GM18511 (cell line): ENCODE measurements around the gene CDK5RAP1.
"Not testable (repeated sequence)": the region's sequence is repeated elsewhere in the genome, so short reads cannot be mapped to it uniquely, and the experiment has no call there.

ENCODE experiments used
- ATAC-seq: cut with Tn5 transposase; IDR thresholded peaks from one replicate; pipeline ENCODE4 v1.9.1; 2021; ENCODE audit warnings: mild to moderate bottlenecking, moderate library complexity; ENCODE audit not compliant: unreplicated experiment

CDK5RAP1 gene, protein sequence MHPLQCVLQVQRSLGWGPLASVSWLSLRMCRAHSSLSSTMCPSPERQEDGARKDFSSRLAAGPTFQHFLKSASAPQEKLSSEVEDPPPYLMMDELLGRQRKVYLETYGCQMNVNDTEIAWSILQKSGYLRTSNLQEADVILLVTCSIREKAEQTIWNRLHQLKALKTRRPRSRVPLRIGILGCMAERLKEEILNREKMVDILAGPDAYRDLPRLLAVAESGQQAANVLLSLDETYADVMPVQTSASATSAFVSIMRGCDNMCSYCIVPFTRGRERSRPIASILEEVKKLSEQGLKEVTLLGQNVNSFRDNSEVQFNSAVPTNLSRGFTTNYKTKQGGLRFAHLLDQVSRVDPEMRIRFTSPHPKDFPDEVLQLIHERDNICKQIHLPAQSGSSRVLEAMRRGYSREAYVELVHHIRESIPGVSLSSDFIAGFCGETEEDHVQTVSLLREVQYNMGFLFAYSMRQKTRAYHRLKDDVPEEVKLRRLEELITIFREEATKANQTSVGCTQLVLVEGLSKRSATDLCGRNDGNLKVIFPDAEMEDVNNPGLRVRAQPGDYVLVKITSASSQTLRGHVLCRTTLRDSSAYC

DNA sequence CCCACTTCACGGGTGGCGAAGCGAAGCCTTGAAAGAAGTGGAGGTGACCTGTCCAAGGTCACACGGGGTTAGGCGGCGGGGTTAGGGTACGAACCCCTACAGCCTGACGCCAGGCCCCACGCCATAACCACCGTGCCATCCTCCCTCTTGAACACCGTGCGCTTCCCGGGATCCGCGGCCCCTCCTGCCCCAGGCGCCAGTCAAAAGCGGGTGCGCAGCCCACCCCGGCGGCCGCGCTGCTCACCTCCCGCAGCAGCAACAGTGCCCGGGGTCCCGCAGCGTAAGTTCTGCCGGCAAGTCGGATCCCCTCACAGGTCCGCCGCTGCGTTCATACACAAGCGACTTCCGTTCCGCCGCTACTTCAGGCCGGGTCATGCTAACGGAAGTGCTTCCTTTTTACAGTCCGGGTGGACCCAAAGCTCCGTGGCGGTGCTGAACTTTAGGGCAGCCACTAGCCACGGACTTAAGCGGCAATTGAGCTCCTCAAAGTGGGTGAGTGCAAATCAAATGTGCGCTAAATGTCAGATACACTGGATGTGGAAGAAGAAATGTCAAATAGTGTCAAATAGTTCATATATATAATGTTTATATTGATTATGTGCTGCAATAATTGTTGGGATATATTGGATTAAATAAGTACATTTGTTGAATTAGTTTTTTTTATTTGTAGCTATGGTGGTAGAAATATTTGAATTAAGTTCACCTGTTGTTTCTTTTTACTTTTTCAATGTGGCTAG lies at the start of gene CDK5RAP1:
Gene CDK5RAP1 (minus strand): TSS at position 336 of the 737 bp plus-strand sequence. CDS start 4,455 bp downstream, outside the sequence.
- ATAC-seq: peak; percentile 93

DNA sequence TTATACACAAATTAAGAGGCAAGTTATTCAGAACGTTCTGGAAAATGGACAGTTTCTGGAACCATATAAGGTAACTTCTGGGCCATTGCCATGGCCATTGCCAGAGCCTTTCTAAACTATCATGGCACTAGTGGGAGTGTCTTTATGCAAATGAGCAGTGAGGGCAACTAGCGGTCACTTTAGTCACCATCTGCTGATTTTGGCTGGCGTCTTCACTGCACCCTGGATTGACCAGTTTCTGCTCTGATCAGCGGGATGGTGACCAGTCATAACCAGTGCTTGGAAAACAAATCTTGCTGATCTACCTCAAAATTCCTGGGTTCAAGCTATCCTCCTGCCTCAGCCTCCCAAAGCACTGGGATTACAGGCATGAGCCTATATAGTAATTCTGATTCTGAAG lies 49.5 kb upstream of the CDK5RAP1 start:
- no peak for ATAC-seq

DNA sequence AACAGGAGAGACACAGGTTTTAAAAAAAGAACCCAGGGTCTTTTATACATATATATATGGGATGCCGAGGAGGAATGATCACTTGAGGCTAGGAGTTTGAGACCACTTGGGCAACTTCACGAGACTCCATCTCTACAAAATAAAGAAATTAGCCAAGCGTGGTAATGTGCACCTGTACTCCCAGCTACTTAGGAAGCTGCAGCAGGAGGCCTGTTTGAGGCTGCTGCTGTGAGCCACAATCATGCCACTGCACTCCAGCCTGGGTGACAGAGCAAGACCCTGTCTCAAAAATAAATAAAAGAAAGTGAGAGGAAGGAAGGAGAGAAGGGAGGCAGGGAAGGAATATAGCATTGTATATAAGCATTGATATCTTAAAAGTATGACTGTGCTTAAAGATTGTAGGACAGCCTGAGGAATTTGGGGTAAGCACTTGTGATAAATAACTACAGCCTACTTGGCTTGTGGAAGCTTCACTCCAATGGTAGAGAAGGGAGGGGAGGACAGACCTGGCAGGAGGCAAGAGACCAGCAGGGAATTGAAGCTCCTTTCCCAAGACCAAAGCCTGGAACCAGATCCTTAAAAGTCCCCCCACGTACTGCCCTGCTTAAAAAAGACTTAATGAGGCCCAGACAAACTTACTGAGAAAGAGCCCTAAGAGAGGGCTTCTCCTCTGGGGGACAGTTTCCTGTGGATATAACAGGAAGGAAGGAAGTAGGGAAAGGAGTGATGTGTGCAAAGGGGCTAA lies 44.7 kb upstream of the CDK5RAP1 start:
- ATAC-seq: no peak

DNA sequence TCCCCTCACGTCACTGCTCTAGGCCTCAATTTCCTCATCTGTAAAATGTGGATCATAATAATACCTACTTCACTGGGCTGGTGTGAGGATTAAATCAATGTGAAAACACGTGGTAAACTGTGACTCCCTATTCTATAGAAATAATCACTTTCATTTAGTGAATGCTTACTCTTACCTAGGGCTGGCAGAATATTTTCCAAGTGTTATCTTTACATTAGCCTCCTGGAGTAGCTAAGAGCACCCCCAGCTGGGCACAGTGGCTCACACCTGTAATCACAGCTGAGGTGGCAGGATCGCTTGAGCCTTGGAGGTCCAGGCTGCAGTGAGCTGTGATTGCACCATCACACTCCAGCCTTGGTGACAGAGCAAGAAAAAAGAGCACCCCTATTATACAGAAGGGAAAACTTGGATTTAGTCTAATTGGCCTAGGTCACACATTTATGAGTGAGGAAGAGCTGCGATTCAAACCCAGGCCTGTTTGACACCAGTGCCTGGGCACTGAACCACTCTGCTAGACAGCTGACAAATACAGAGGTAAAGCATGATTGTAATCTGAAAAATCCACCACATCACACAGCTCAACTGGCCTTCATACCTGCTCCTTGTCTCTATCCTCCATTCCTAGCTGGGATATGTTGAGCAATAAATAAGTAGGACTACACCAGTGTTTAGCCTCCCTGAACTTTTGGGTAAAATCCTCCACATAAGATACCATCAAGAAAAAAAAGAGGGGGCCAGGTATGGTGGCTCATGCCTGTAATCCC lies 43.7 kb upstream of the CDK5RAP1 start:
- no peak for ATAC-seq

DNA sequence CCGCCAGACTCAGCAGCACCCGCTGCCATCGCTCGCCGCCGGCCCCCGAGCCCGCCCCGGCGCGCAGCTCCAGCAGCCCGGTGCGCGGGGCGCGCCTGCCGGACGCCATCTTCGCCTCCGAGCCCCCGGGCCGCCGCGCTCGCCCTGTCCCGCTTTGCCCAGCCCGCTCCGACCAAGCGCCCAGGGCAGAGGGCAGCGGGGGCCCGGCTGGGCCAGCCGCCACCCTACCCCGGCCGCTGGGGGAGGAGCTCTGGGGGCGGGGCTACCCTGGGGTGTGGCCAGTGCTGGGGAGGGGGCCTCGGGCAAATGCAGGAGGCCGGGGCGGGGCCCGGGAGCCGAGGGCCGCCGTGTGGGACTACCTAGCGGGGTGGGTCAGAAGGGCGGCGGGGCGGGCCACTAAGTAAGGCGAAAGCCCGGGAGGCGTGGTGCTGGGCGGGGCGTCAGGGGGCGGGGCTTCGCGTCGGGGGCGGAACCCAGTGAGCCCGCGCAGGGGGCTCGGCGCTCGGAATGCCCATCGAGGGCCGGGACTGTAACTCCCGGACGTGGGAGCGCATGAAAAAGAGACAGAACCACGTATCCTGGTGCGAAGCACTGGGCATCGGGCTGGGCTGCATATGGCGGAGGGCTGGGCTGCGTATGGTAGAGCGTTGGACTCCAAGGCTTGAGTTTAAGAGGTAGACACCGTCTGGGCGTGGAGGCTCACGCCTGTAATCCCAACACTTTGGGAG lies 42.4 kb upstream of the CDK5RAP1 start, which contains the start of gene SNTA1:
Gene SNTA1 (minus strand): TSS at position 252 of the 728 bp plus-strand sequence. CDS start 143 bp downstream, at position 109.
- ATAC-seq: peak; percentile 74

DNA sequence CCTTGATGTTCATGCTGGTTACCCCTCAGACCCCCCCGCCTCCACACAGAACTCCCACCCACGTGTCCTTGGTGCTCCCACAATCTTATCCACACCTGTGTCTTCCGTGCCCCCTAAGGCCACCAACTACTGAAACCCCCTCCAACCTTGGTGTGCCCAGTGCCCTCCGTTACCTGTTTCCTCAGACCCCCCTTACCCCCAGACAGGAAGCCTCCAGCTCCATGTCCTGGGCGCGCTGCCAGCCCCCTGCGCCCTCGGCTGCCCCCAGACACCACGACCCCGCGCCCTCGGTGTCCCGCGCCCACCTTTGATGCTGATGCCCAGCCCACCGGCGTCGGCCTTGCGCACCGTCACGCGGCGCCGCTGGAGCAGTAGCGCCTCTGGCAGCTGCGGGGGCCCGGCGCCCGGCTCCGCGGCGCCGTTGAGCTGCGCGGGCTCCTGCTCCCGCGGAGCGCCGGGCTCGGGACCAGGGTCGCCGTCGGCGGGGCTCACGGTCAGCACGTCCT lies 41.7 kb upstream of the CDK5RAP1 start:
- ATAC-seq: peak; percentile 30

DNA sequence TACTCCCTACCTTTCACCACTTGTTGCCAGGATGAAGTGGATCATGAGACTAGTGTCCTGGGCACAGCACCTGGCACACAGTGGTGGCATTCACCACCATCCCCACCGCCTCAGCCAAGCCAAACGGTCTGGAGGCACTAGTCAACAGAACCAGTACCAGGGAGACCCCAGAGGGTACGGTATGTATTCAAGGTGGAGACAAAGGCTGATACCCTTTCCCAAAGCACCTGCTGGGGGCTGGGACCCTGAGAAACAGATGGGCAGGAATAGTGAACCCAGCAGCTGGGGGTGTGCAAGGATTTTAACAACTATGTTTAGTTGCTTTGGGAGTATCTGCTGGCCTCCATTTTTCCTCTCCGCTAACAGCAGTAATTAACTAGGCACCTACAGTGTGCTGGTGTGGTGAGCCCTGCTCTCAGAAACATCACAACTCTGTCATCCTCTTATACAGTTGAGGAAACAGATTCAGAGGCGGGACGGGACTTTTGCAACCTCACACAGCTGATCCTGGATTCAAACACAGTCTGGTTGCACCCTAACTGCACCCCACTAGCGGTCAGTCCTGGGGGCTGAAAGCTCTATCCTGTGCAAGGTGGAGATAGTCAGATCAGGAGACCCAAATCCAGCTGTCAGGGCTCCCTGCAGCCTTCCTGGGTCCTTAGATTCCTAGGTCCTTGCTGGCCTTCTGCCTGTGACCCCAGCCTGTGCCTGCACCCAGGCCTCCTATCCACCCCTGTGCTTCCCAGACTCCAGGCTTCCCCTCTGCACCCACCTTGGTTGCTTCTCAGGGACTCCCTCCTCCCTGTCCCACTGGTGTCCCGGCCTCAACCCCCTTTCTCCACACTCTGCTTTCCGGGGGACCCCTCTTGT lies 41.1 kb upstream of the CDK5RAP1 start:
- ATAC-seq: no peak

DNA sequence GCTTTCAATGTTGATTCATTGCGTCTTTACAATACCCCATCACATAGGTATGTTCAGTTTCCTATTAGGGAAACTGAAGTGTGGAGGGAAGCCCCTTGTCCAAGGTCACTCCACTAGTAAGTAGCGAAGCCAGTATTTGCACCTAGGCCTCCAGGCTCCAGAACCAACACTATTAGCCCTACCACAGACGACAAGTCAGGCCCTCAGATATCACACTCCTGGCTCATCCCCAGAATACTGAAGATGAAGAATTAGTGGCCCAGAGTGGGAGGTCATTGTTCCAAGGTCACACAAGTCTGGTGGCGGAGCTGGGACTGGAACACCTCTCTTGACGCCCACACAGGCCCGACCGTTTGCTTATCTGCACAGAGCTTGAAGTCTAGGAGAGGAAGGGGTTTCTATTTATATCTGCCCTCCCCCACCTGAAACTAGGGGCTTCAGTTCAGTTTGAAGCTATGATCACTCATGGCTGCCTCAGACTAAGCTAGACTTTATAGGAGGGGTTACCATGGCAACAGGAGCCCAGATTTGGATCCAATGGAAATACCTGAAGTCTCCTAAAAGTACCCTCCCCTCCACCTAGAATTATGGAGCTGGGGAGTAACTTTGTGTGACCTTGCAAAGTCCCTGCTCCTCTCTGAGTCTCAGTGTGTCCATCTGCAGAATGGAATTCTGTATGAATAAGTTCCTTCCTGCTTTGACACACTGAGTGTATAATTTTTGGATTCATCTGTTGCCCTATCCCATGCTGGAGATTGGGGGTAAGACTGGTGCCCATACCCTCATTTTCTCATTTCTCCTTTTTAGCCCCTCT lies 40.0 kb upstream of the CDK5RAP1 start:
- ATAC-seq: no peak

DNA sequence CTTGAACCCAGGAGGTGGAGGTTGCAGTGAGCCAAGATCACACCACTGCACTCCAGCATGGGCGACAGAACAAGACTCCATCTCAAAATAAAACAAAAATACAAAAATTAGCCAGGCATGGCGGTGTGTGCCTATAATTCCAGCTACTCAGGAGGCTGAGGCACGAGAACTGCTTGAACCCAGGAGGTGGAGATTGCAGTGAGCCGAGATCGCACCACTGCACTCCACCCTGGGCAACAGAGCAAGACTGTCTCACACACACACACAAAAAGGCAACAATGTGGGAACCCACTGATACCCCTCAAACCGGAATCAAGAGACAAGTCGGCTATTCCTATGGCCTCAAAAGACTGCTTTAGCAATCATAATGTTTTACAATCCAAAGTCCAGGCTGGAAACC lies 39.2 kb upstream of the CDK5RAP1 start:
- ATAC-seq: not testable (repeated sequence)

DNA sequence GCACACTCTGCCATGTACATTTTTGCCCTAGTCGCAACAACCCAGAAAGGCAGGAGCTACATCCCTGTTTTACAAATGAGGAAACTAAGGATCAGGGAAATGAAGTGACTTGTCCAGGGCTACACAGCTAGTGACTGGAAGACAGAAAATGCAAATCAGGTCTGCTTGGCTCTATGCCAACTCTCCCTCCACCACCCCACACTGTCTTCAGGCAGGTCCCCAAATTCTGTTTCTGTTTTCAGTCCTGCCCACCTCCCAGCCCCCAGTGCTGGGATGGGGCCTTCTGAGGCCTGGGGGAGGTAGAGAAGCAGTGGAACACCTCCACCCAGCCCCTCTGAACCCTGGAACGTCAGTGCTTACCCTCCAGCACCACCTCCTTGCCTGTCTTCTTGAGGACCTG lies 37.2 kb upstream of the CDK5RAP1 start:
- ATAC-seq: no peak

DNA sequence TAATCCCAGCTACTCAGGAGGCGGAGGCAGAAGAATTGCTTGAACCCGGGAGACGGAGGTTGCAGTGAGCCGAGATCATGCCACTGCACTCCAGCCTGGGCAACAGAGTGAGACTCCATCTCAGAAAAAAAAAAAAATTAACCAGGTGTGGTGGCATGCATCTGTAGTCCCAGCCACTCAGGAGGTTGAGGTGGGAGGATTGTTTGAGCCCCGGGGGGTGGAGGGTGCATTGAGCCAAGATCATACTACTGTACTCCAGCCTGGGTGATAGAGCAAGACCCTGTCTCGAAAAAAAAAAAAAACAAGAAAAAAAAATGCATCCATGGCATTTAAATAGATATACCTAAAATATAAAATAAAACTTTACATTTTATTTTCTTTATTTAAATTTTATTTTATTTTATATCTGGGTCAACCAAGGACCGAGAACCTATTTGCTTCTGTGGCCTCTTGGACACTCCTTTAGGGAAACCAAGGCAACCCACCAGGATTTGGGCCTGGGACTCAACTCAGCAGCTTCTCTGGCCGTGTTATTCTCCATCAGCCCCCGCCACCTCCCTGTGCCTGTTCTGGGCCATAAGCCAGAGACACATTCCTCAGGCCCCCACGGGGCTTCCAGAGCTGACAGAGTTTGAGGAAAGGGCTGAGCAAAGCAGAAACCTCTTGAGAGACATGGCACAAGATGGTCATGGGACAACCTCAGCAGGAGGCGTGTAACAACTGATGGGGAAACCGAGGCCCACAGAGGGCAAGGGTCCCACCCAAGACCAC lies 36.0 kb upstream of the CDK5RAP1 start:
- ATAC-seq: no peak

DNA sequence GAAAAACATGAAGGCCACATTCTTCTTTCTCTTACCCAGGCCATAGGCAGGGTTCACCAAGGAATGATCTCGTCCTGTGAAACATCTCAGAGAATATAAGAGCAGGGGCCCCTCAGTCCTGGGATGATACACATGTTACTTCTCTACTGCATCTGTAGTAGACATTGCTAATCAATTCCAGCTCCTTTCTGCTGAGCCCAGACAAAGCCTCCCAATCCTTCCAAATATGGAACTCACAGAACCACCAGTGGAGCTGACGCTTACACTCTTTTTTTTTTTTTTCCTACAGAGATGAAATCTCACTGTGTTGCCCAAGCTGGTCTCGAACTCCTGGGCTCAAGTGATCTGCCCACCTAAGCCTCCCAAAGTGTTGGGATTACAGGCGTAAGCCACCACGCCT lies 33.1 kb upstream of the CDK5RAP1 start:
- ATAC-seq: no peak

DNA sequence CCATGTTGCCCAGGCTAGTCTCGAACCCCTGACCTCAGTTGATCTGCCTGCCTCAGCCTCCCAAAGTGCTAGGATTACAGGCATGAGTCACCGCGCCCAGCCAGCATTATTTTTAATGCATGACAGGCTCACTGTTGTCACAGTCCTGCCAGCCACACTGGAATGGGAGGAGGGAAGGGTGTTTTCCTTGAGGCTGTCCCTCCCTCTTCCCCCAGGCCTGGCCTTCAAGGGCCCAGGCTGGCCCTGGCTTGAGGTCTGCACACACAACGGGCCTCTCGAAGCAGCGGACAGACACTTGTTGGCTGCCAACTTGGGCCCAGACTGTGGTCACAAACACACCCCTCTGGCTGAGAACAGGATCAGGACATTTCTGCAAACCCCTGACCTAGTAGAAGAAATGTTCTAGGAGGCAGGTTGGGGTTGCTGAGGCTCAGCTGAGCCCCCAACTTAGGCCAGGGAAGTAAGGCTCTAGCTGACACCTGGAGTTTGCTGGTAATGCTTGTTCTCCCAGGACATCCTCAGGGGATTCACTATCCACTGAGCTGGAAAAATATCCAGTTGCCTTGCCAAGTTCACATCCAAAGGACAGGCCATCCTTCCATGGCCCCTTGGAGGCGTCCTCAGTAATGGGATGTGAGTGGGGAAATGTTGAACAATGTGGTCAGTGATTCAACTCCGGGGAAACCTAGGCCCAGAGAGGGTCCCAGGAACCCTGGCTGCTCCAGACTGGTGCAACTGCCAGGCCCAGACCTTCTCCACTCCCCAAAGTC lies 32.3 kb upstream of the CDK5RAP1 start:
- no peak for ATAC-seq

DNA sequence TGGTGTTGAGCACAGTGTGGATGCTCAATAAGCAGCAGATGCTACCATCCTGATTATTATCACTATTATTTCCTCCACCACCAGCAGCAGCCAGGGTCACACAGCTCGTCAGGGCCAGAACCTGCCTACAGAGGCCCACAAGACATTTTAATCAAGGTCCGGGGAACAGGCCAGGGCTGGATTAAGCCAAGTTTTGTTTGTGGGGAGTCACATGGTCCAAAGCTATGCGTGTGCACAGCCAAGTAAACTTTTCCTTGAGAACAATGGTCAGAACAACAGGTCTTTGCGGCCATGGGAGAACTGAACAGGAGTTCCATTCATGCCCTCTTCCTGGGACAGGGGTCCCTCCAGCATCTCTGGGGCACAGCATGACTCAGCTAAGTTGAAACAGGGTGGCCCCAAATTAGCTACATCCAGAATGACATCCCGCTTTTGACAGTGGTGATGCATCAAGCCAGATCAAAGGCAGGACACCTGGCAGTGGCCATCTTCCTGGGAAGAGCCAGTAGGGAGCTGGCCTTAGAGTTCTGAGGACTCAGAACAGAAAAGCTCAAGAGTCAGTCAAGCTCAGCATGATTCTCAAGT lies 30.6 kb upstream of the CDK5RAP1 start:
- no peak for ATAC-seq

DNA sequence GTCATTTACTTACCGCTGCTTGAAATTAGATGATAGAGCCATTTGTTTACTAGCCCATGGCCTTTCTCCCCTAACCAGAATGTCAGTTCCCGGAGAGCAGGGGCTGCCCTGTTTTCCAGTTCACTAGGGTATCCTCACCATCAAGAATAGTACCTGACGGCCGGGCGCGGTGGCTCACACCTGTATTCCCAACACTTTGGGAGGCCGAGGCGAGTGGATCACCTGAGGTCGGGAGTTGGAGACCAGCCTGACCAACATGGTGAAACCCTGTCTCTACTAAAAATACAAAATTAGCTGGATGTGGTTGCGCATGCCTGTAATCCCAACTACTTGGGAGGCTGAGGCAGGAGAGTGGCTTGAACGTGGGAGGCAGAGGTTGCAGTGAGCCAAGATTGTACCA lies 22.6 kb upstream of the CDK5RAP1 start:
- not testable (repeated sequence) for ATAC-seq
